Measurements from ENCODE around the gene MED12L.

MED12L gene

DNA sequence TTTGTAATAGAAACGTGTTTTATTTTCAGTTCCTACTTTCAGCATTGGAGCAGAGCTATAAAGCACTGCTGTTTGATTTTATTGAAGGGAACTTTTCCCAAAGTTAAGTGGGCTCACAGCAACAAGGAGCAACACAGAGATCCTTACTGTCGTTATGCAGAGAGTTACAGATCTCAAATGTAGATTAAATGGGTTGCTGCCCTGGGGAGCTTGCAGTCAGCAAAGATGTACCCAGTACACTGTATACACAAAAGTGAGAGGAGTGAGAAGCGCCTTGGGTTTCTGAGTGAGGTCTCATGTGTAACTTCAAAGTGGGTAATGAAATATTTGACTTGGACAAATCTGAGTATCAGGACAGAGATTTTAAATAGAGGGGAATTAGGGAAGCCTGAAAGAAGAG, 47.7 kb downstream of the MED12L start:
- no peak for DNase-seq (ENCODE audit: low read depth)

DNA sequence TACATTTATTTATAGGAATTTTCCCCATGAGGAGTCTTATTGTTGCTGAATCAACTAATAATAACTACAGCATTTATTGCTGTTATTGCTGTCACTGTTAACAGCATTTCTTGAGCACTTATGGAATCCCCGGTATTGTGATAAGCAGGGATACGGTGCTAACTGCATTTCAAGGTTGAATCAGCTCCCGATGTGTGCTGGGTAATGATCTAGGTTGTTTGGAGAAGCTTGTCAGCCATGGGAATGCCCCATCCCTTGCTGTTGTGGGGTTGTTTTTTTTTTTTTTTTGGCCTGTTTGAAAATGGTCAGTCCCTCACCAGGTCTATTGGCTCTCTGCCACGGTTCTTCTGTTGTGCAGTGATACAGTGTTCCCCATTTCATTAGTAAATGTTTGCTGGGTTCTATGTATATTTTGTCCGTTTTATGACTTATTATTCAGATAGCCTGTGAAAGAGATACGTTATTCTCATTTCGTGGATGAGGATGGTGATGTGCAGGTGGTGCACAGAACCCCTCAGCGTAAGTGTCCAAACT, 48.5 kb downstream of the MED12L start:
- TF ChIP-seq, protein P1, sequence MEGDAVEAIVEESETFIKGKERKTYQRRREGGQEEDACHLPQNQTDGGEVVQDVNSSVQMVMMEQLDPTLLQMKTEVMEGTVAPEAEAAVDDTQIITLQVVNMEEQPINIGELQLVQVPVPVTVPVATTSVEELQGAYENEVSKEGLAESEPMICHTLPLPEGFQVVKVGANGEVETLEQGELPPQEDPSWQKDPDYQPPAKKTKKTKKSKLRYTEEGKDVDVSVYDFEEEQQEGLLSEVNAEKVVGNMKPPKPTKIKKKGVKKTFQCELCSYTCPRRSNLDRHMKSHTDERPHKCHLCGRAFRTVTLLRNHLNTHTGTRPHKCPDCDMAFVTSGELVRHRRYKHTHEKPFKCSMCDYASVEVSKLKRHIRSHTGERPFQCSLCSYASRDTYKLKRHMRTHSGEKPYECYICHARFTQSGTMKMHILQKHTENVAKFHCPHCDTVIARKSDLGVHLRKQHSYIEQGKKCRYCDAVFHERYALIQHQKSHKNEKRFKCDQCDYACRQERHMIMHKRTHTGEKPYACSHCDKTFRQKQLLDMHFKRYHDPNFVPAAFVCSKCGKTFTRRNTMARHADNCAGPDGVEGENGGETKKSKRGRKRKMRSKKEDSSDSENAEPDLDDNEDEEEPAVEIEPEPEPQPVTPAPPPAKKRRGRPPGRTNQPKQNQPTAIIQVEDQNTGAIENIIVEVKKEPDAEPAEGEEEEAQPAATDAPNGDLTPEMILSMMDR (IDR thresholded peaks at IDR 0.05; ENCODE audit: control insufficient read depth, extremely low read depth, insufficient read depth): no peak
- no peak for DNase-seq (ENCODE audit: low read depth)
- no peak overlapping the region for H3K4me3 ChIP-seq (ENCODE audit: low read depth, low read length)

More for the DNA sequence above, 47.7 kb downstream of the MED12L start:
- TF ChIP-seq, protein P1 (IDR thresholded peaks at IDR 0.05; ENCODE audit: control insufficient read depth, extremely low read depth, insufficient read depth): no peak
- no peak overlapping the region for H3K4me3 ChIP-seq (ENCODE audit: low read depth, low read length)

DNA sequence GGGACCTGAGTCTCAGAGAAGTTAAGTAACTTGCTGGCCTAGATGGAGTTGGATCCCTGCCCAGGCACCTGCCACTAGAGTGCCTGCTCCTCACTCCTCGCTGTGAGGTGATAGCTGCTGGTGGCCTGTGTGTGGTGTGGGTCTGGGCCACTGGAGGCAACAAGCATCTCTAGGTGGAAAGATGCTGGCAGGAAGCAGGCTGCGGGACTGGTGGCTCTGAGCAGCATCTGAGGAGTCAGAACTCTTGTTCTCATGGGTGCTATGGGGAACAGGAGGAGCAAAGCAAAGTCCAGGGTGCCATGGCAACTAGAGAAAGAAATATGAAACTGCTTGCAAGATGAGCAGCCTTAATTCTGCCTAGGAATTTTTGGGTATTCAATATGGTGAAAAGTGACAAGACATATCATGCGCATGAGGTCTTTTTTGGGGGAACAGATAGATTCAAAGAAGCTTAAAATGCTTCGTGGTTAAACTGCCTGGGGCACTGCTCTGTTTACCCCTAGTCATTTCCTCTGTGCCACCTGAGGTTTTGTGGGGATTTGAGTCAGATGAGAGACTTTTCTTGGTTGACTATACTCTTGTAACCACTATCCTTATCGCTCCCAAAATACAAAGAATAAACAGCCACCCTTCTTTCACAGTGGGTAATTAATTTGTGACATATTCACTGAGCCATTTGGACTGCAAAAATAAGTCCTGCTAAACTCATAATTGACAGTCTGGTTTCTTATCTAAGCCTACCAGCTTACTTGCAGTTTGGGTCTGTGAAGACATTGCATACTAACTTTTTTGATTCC, 50.3 kb downstream of the MED12L start:
- TF ChIP-seq, protein P1 (IDR thresholded peaks at IDR 0.05; ENCODE audit: control insufficient read depth, extremely low read depth, insufficient read depth): no peak
- no peak overlapping the region for H3K4me3 ChIP-seq (ENCODE audit: low read depth, low read length)
- DNase-seq (ENCODE audit: low read depth): no peak

DNA sequence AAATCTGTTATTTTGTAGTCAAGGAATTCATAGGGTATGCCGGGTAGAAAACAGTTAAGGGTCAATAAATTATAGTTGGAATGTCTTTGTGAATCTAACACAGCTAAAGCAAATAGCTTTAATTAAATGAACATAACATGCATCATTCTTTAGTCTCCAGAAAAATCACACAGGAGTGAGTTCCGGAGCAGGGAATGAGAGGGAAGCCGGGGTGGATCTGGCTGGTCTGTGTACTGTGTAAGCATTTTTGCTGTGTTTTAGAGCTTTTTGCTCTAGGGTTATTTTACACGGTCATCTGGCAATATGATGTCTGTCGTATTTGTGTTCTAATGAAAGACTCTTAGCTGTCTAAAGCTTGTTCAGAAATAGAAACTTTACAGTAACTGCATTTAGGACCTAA, 57.5 kb downstream of the MED12L start:
- TF ChIP-seq, protein P1 (IDR thresholded peaks at IDR 0.05; ENCODE audit: control insufficient read depth, extremely low read depth, insufficient read depth): no peak
- H3K4me3 ChIP-seq (ENCODE audit: low read depth, low read length): no peak overlapping the region
- DNase-seq (ENCODE audit: low read depth): no peak

DNA sequence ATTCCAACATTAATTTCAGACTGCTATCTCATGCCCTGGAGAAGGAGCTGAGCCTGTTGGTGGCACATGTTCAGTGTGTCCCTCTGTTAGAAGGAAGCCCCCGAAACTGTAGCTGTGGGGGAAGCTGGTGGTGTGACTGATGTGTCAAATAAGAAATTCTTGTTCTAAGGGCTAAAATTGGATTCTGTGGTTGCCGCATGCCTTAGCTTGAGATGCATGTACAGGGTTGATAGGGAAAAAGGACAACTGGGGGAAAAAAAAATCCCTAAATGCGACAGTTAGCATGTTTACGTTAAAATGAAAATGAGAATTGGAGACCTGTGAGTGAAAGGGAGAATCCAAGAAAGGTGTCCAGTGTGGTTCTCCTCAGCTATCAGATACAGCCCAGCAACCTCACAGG, 58.6 kb downstream of the MED12L start:
- DNase-seq (ENCODE audit: low read depth): no peak
- TF ChIP-seq, protein P1 (IDR thresholded peaks at IDR 0.05; ENCODE audit: control insufficient read depth, extremely low read depth, insufficient read depth): no peak
- H3K4me3 ChIP-seq (ENCODE audit: low read depth, low read length): no peak overlapping the region

DNA sequence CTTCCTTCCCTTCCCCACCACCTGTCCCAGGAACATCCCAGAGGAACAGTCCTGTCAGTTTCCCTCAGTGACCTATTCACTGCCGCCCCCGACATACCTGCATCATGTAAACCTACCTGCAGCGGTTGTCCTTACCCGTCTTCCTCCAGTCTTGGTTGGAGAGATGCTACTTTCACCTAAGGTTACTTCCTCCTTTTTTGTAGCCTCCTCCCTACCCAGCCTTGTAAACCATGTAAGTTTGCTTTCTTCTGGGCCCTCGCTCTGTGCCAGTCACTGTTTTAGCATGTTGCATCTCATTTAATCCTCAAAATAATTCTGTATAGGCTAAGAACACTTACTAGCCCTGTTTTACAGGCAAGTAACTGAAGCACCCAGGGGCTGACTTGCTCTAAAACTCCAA, 59.3 kb downstream of the MED12L start:
- TF ChIP-seq, protein P1 (IDR thresholded peaks at IDR 0.05; ENCODE audit: control insufficient read depth, extremely low read depth, insufficient read depth): no peak
- DNase-seq (ENCODE audit: low read depth): no peak
- H3K4me3 ChIP-seq (ENCODE audit: low read depth, low read length): no peak overlapping the region

DNA sequence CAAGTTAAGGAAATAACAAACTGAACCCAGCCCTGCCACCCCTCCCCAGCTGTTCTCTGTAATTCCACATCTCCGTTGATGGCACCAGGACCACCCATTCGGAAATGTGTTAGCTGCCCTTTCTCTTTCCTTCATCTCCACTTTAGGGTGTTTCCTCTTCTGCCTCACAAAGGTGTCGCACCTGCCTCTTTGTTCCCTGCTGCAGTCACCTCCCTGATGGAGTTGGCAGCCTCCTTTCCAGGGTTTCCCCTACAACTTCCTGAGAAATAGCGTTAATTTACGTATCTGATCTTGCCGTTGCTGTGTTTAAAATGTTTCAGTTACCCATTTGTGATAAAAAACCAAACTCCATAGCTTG, 60.2 kb downstream of the MED12L start:
- no peak overlapping the region for H3K4me3 ChIP-seq (ENCODE audit: low read depth, low read length)
- TF ChIP-seq, protein P1 (IDR thresholded peaks at IDR 0.05; ENCODE audit: control insufficient read depth, extremely low read depth, insufficient read depth): no peak
- DNase-seq (ENCODE audit: low read depth): no peak

All from LNCaP clone FGC (cell line).